B cell (primary cell): Measurements from ENCODE around the gene BRME1. TPM values are rescaled to one million over a fixed set of nuclear protein-coding genes. Genes with fewer than 3 reads are reported as not detected.

Experiments used
- ATAC-seq: fragments of 200-7000 bp; cut with Tn5 transposase; one replicate; pipeline ENCODE4 v1.10.0; 2021; ENCODE audit warnings: low read depth, mild to moderate bottlenecking, moderate number of reproducible peaks, moderate library complexity
- CTCF ChIA-PET: fragments of 350-600 bp; sonication (Branson Sonifier 250); formaldehyde crosslinking; loops from one replicate; lab custom pipeline; 2021; ENCODE audit warnings: antibody characterized with exemption, inconsistent platforms; lab: Charles Lee
- POLR2A ChIA-PET: fragments of 350-600 bp; sonication (Branson Sonifier 250); formaldehyde crosslinking; loops from one replicate; lab custom pipeline; 2021; ENCODE audit warnings: antibody characterized with exemption; lab: Charles Lee
- DNase-seq: peaks from one replicate; pipeline ENCODE4 v3.0.0; 2013
- H2AFZ ChIP-seq: 2 replicates; pipeline ENCODE4 v1.6.1; 2012; ENCODE audit warnings: mild to moderate bottlenecking, low read depth, low read length; ENCODE audit not compliant: insufficient read depth, poor library complexity, severe bottlenecking
- H3K27ac ChIP-seq, 2 donors: 1 replicate in 1 of 2; 2 replicates in 1 of 2; pipeline ENCODE4 v1.5.1; 2012 to 2013; ENCODE audit warnings: low read length in 2 of 2, mild to moderate bottlenecking in 2 of 2, moderate library complexity in 1 of 2
- H3K27me3 ChIP-seq, 4 experiments: fragments of 200-600 bp in 1 of 4; sonication (generic) in 1 of 4; replicated peaks in 1 of 4; 1 replicate in 2 of 4; 2 replicates in 2 of 4; pipeline versions ENCODE4 v1.6.1 to v1.7.0; 2013 to 2016; ENCODE audit warnings: low read length in 3 of 4, mild to moderate bottlenecking in 2 of 4, mixed read lengths in 1 of 4, moderate library complexity in 1 of 4; ENCODE audit not compliant: insufficient read depth in 4 of 4, control insufficient read depth in 3 of 4; ENCODE audit errors: control extremely low read depth in 1 of 4
- H3K36me3 ChIP-seq, 2 experiments: replicated peaks in 1 of 2; 1 replicate in 1 of 2; 2 replicates in 1 of 2; pipeline versions ENCODE4 v1.6.1 to v1.7.1; 2013; ENCODE audit warnings: low read length in 1 of 2; ENCODE audit not compliant: insufficient read depth in 2 of 2, control insufficient read depth in 1 of 2; ENCODE audit errors: control extremely low read depth in 1 of 2, extremely low read depth in 1 of 2
- H3K4me1 ChIP-seq, 2 donors: fragments of 200-600 bp in 1 of 2; sonication (generic) in 1 of 2; 1 replicate in 1 of 2; 2 replicates in 1 of 2; pipeline versions ENCODE4 v1.5.1 to v1.6.1; 2013 to 2017; ENCODE audit warnings: low read length in 2 of 2; ENCODE audit not compliant: control insufficient read depth in 2 of 2, insufficient read depth in 2 of 2
- H3K4me2 ChIP-seq: replicated peaks from 2 replicates; pipeline ENCODE3; 2012; ENCODE audit warnings: mild to moderate bottlenecking, low read depth, low read length; ENCODE audit not compliant: poor library complexity, severe bottlenecking
- H3K4me3 ChIP-seq, 5 experiments: fragments of 200-600 bp in 1 of 5; sonication (generic) in 1 of 5; 1 replicate in 3 of 5; 2 replicates in 2 of 5; pipeline versions ENCODE4 v1.5.1 to v1.7.0; 2011 to 2016; ENCODE audit warnings: low read length in 4 of 5, mild to moderate bottlenecking in 4 of 5, low read depth in 2 of 5, control low read depth in 1 of 5, moderate library complexity in 1 of 5; ENCODE audit not compliant: insufficient read depth in 1 of 5; ENCODE audit errors: control extremely low read depth in 1 of 5, extremely low read depth in 1 of 5
- H3K79me2 ChIP-seq: fragments of 200-600 bp; sonication (generic); one replicate; pipeline ENCODE4 v1.6.0; 2016; ENCODE audit warnings: low read length; ENCODE audit not compliant: control insufficient read depth, insufficient read depth
- H3K9ac ChIP-seq: fragments of 200-600 bp; sonication (generic); 2 replicates; pipeline ENCODE4 v1.6.1; 2017; ENCODE audit warnings: mild to moderate bottlenecking, low read length, moderate library complexity
- H3K9me3 ChIP-seq, 3 donors: one replicate each; pipeline versions ENCODE4 v1.6.1 to v1.7.1; 2013; ENCODE audit warnings: low read length in 2 of 3; ENCODE audit not compliant: control insufficient read depth in 2 of 3, insufficient read depth in 1 of 3; ENCODE audit errors: control extremely low read depth in 1 of 3
- H4K20me1 ChIP-seq: 2 replicates; pipeline ENCODE4 v1.6.0; 2012; ENCODE audit warnings: mild to moderate bottlenecking, low read length; ENCODE audit not compliant: insufficient read depth, control insufficient read depth, poor library complexity, severe bottlenecking
- H3K27ac Mint-ChIP-seq: one replicate; pipeline ENCODE4 v1.8.0; 2021; ENCODE audit warnings: mixed read lengths
- H3K27me3 Mint-ChIP-seq: one replicate; pipeline ENCODE4 v1.8.0; 2021; ENCODE audit warnings: mixed read lengths
- H3K4me1 Mint-ChIP-seq: one replicate; pipeline ENCODE4 v1.8.0; 2021; ENCODE audit warnings: mixed read lengths
- H3K4me3 Mint-ChIP-seq: one replicate; pipeline ENCODE4 v1.8.0; 2021; ENCODE audit warnings: mixed read lengths
- H3K9me3 Mint-ChIP-seq: one replicate; pipeline ENCODE4 v1.8.0; 2022; ENCODE audit warnings: mixed read lengths; ENCODE audit not compliant: insufficient read depth
- CTCF ChIP-seq: fragments of 200-600 bp; IDR thresholded peaks from one replicate; pipeline ENCODE4 v1.8.0; 2022; ENCODE audit warnings: antibody characterized with exemption, mild to moderate bottlenecking
- EZH2 ChIP-seq: IDR thresholded peaks from 2 replicates; pipeline ENCODE4 v1.6.1; 2012; ENCODE audit warnings: borderline replicate concordance, low read depth, mild to moderate bottlenecking, moderate library complexity, low read length; ENCODE audit not compliant: insufficient read depth, poor library complexity, severe bottlenecking
- WGBS: methylation state at CpG from one replicate; pipeline ENCODE4 v1.1.5; 2013; ENCODE audit warnings: missing lambda C conversion rate; ENCODE audit not compliant: insufficient coverage; 5-methylcytosine and 5-hydroxymethylcytosine counted together
- intact Hi-C: fragments of 100-400 bp; cut with micrococcal nuclease; formaldehyde crosslinking; loops from one replicate; pipeline ENCODE4 v1.10.0; 2022
- polyA plus RNA-seq: library from polyadenylated mRNA; depleted of rRNA; stranded (reverse); fragments of >200 nt; gene quantifications from 2 replicates; pipeline ENCODE4 v1.2.3, GENCODE V29; 2012
- total RNA-seq, 2 donors: library from RNA; stranded (reverse); fragments of 120-200 nt in 1 of 2; gene quantifications; 1 replicate in 1 of 2; 2 replicates in 1 of 2; pipeline versions ENCODE4 v1.2.3 to v1.2.4, GENCODE V29; 2013 to 2022

BRME1 gene
- total and polyA plus RNA-seq, 2 donors (not counting 1 experiment from before 2014, with no cell fraction given): 1.8 to 2.4 TPM

DNA sequence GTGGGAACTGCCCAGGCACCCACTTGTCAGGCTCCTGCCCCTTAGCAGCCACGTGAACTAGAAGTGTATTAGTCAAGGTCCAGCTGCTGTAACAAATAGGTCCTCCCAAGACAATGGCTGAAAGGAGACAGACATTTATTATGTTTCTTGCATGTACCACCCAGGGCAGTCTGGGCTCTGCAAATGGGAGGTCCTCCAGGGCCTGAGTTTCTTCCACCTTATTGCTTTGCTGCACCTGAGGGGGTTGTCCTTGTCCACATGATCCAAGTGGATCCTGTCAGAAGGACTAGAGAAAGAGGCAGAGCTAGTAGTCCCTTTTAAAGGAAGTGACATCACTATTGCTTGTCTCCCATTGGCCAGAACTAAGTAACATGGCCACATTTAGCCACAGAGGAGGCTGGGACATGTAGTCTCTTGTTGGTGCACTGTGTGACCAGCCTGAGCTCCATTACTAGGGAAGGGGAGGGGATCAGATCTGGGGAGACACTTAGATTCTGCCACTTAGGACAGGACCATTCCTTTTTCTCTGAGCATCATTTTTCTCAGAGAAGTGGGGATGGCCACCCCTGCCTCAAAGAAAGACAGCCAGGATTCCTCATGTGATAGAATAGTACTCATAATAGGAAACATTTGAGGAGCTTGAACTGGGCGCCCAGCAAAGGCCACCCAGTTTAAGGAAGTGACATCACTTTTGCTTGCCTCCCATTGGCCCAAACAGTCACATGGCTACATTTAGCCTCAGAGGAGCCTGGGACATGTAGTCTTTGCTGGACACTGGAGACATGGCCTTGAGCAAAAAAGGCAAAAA is 15.2 kb upstream of the BRME1 start:
- ATAC-seq (peak; percentile 57), DNase-seq (peak; percentile 40)
- CTCF ChIA-PET: interaction anchor here (0.6 to 0.7 kb wide), 2 partner anchors 50 to 121 kb away, joined by 4 read pairs; no protein-coding TSS in a partner anchor
- Histone ChIP-seq H2AFZ (no peak overlapping the region), H3K4me3 (no peak overlapping the region), H3K27ac (no peak overlapping the region), H3K4me2 (no peak overlapping the region), H3K9me3 (peaks cover 0 to 14% (median 5%) of the 10 kb centered on the region in 3 donors), H3K4me1 (no peaks in the 10 kb centered on the region), H4K20me1 (no peaks in the 10 kb centered on the region), H3K9ac (no peak overlapping the region), H3K36me3 (peaks cover 0 to 37% of the 10 kb centered on the region in 2 experiments), H3K27me3 (no peaks in the 10 kb centered on the region), H3K79me2 (no peaks in the 10 kb centered on the region)
- POLR2A ChIA-PET: interaction anchor here (0.6 kb wide), 1 partner anchor 52 kb away, joined by 3 read pairs; no protein-coding TSS in a partner anchor
- intact Hi-C loops: no loop called here
- H3K4me1 Mint-ChIP-seq: no peaks in the 10 kb centered on the region
- 94% methylated on average over 2 of the region's 2 CpGs for WGBS
- H3K27ac Mint-ChIP-seq: no peak overlapping the region
- no peaks in the 10 kb centered on the region for H3K9me3 Mint-ChIP-seq
- no peaks in the 10 kb centered on the region for H3K27me3 Mint-ChIP-seq
- no peak for TF ChIP-seq EZH2
- no peak for TF ChIP-seq CTCF
- H3K4me3 Mint-ChIP-seq: no peak overlapping the region

DNA sequence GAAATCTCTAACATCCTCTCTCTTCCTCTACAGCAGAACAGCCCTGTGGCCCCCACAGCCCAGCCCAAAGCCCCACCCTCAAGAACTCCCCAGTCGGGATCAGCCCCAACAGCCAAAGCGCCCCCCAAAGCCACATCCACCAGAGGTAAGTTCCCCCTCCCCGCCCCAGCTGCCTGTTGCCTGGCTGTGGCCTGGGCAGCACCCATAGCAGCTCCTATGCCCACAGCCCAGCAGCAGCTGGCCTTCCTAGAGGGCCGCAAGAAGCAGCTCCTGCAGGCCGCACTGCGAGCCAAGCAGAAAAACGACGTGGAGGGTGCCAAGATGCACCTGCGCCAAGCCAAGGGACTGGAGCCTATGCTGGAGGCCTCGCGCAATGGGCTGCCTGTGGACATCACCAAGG is 14.6 kb upstream of the BRME1 start:
- DNase-seq: no peak
- H3K9me3 ChIP-seq: peaks cover 0 to 14% (median 5%) of the 10 kb centered on the region in 3 donors
- no peak overlapping the region for H3K27ac ChIP-seq
- no peaks in the 10 kb centered on the region for H3K4me1 ChIP-seq
- no peaks in the 10 kb centered on the region for H3K27me3 Mint-ChIP-seq
- no peak overlapping the region for H3K9ac ChIP-seq
- TF ChIP-seq CTCF (no peak), EZH2 (no peak)
- H3K4me3 ChIP-seq: no peak overlapping the region
- intact Hi-C loops: no loop called here
- no peak overlapping the region for H2AFZ ChIP-seq
- no peak overlapping the region for H3K4me2 ChIP-seq
- CTCF ChIA-PET: interaction anchor here (0.7 kb wide), 1 partner anchor 122 kb away, joined by 4 read pairs; no protein-coding TSS in a partner anchor
- POLR2A ChIA-PET: interaction anchor here (0.6 kb wide), 1 partner anchor 52 kb away, joined by 3 read pairs; no protein-coding TSS in a partner anchor
- H4K20me1 ChIP-seq: no peaks in the 10 kb centered on the region
- H3K27me3 ChIP-seq: no peaks in the 10 kb centered on the region
- no peaks in the 10 kb centered on the region for H3K4me1 Mint-ChIP-seq
- no peak overlapping the region for H3K4me3 Mint-ChIP-seq
- no peaks in the 10 kb centered on the region for H3K9me3 Mint-ChIP-seq
- no peak for ATAC-seq
- no peak overlapping the region for H3K27ac Mint-ChIP-seq
- peaks cover 0 to 41% of the 10 kb centered on the region in 2 experiments for H3K36me3 ChIP-seq
- 100% methylated on average over 11 of the region's 11 CpGs for WGBS
- H3K79me2 ChIP-seq: no peaks in the 10 kb centered on the region
